H1 (cell line): ENCODE results near the gene LRPAP1. TPM values are rescaled to one million over a fixed set of nuclear protein-coding genes. Genes with fewer than 3 reads are reported as not detected.

Source experiments
- CBX5 ChIP-seq: fragments of 300-800, 300-1000 bp; sonication (generic); IDR thresholded peaks from 2 replicates; pipeline ENCODE4 v1.7.1; 2016; ENCODE audit warnings: antibody characterized with exemption, low read length, low read depth
- CTBP2 ChIP-seq: IDR thresholded peaks from 2 replicates; pipeline ENCODE4 v1.7.0; 2011; ENCODE audit warnings: borderline replicate concordance, mild to moderate bottlenecking, moderate library complexity, mixed read lengths, low read length; ENCODE audit not compliant: insufficient read depth, insufficient read length
- RAD21 ChIP-seq, 2 experiments: IDR thresholded peaks in 1 of 2; conservative IDR thresholded peaks in 1 of 2; 2 replicates each; pipeline ENCODE4 v1.6.1; 2011; ENCODE audit warnings: low read depth in 2 of 2, low read length in 2 of 2, improper control_type of control experiment in 1 of 2, inconsistent platforms in 1 of 2, mild to moderate bottlenecking in 1 of 2, moderate library complexity in 1 of 2
- SIX5 ChIP-seq: IDR thresholded peaks from 2 replicates; pipeline ENCODE4 v1.6.1; 2011; ENCODE audit warnings: mild to moderate bottlenecking, low read depth, low read length
- SP4 ChIP-seq: IDR thresholded peaks from 2 replicates; pipeline ENCODE4 v1.6.1; 2012; ENCODE audit warnings: low read length, inconsistent platforms
- polyA plus RNA-seq, 7 experiments: library from polyadenylated mRNA; depleted of rRNA in 3 of 7; stranded (reverse) in 5 of 7; unstranded in 2 of 7; fragments of >200 nt in 5 of 7; fragments of 200-250 nt in 2 of 7; gene quantifications; 1 replicate in 5 of 7; 2 replicates in 1 of 7; 4 replicates in 1 of 7; pipeline versions ENCODE4 v1.2.1 to v1.2.3, GENCODE V29; 2011 to 2013; ENCODE audit warnings: missing spikeins in 2 of 7, mixed read lengths in 2 of 7
- total RNA-seq: library from RNA; stranded (reverse); fragmentation: NEBNext Ultra II Directional; extraction: Animal tissue kit (Norgen Biotek cat#: 25700); gene quantifications from 2 replicates; pipeline ENCODE4 v1.2.1, GENCODE V29; 2021

Gene LRPAP1
- total and polyA plus RNA-seq, 2 of the 8 experiments (the other 6 are each of a cell fraction or from before 2014, with no cell fraction given): 31.1 to 101 TPM

DNA sequence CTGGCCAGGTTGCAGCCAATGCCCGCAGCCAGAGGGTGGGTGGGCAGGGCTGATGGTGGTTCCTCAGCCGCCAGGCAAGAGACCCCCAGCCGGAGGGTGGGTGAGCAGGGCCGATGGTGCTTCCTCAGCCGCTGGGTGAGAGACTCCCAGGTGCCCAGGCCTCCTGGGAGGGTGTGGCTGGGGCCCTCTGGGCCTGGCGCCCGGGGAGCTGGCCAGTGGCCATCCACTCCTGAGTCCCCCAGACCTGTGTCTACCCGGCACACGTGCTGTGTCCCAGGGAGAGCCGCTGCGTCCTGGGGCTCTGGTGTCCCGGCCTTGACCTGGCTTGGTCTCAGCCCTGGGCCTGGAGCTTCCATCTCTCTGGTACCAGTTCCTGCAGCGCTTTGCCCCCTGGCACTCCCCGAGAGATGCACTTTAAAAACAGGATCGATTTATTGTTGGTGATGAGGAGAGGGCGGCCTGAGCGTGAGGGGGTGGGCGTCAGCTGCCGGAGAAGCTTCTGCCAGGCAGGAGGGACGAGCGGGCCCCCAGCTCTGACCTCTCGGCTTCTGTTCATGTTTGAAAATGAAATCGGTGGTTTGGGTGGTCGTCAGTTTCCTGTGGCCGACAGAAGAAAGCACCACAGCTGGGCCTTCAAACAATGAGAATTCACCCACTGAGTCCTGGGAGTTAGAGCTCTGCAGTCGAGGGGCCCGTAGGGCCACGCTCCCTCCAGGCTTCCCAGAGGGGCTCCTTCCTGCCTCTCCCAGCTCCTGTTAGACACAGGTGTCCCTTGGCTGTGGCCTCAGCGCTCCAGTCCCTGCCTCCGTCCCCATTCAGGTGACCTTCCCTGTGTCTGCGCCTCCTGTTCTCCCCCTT, 62.6 kb downstream of the LRPAP1 start (continued):
- TF ChIP-seq SIX5: no peak
- no peak for TF ChIP-seq RAD21 (IDR thresholded peaks at IDR 0.05 in 1 of 2, conservative IDR thresholded peaks at IDR 0.05 in 1 of 2; ENCODE audit: low read depth in 2 of 2, low read length in 2 of 2)
- no peak for TF ChIP-seq SP4
- no peak for TF ChIP-seq CBX5
- TF ChIP-seq CTBP2: no peak
